ENCODE measurements around the gene FAM181B. TPM values are rescaled to one million over a fixed set of nuclear protein-coding genes. Genes with fewer than 3 reads are reported as not detected.

FAM181B gene
- not detected for total RNA-seq

- ChIA-PET POLR2A (interaction anchor here (0.6 to 1.1 kb wide), 2 partner anchors 14 to 416 kb away, joined by 3 read pairs; no protein-coding TSS in a partner anchor), CTCF (no interaction called here)
Observed at GRCh38 chr11:82733444-82734119, at the start of gene FAM181B. Gene FAM181B (minus strand): TSS chr11:82733864. CDS start chr11:82733729, 135 bp downstream.

GRCh38 chr11:82782825-82783374 lies 49.2 kb upstream of the FAM181B start:
- ChIA-PET CTCF (no interaction called here), POLR2A (no interaction called here)

- POLR2A ChIA-PET, result no interaction called here
- CTCF ChIA-PET, result no interaction called here
Observed at GRCh38 chr11:82778776-82779175, 45.1 kb upstream of the FAM181B start.

- ChIA-PET CTCF (no interaction called here), POLR2A (no interaction called here)
Observed at GRCh38 chr11:82776377-82776776, 42.7 kb upstream of the FAM181B start.

GRCh38 chr11:82775736-82776346 lies 42.2 kb upstream of the FAM181B start:
- ChIA-PET POLR2A (no interaction called here), CTCF (no interaction called here)

- ChIA-PET CTCF (no interaction called here), POLR2A (no interaction called here)
Observed at GRCh38 chr11:82775218-82775617, 41.6 kb upstream of the FAM181B start.

GRCh38 chr11:82771781-82772180 lies 38.1 kb upstream of the FAM181B start:
- ChIA-PET POLR2A (no interaction called here), CTCF (no interaction called here)

GRCh38 chr11:82767123-82767522 lies 33.5 kb upstream of the FAM181B start:
- CTCF ChIA-PET, result no interaction called here
- POLR2A ChIA-PET, result no interaction called here

GRCh38 chr11:82765466-82766034 lies 31.9 kb upstream of the FAM181B start:
- POLR2A ChIA-PET, result no interaction called here
- CTCF ChIA-PET, result no interaction called here

GRCh38 chr11:82763167-82763566 lies 29.5 kb upstream of the FAM181B start:
- CTCF ChIA-PET, result no interaction called here
- POLR2A ChIA-PET, result no interaction called here

GRCh38 chr11:82759649-82760048 lies 26.0 kb upstream of the FAM181B start:
- ChIA-PET CTCF (no interaction called here), POLR2A (no interaction called here)

- ChIA-PET CTCF (no interaction called here), POLR2A (no interaction called here)
Observed at GRCh38 chr11:82757660-82758357, 24.1 kb upstream of the FAM181B start.

- CTCF ChIA-PET, result no interaction called here
- POLR2A ChIA-PET, result no interaction called here
Observed at GRCh38 chr11:82756765-82757639, 23.3 kb upstream of the FAM181B start.

- ChIA-PET CTCF (no interaction called here), POLR2A (no interaction called here)
Observed at GRCh38 chr11:82754410-82754809, 20.7 kb upstream of the FAM181B start.

GRCh38 chr11:82753921-82754320 lies 20.3 kb upstream of the FAM181B start:
- CTCF ChIA-PET, result no interaction called here
- POLR2A ChIA-PET, result no interaction called here

GRCh38 chr11:82752801-82753200 lies 19.1 kb upstream of the FAM181B start:
- POLR2A ChIA-PET, result no interaction called here
- CTCF ChIA-PET, result no interaction called here

GRCh38 chr11:82750643-82751139 lies 17.0 kb upstream of the FAM181B start:
- CTCF ChIA-PET, result no interaction called here
- POLR2A ChIA-PET, result no interaction called here

GRCh38 chr11:82747471-82747870 lies 13.8 kb upstream of the FAM181B start:
- CTCF ChIA-PET, result no interaction called here

GRCh38 chr11:82738091-82738490 lies 4.4 kb upstream of the FAM181B start:
- POLR2A ChIA-PET, result no interaction called here

More at GRCh38 chr11:82747471-82747870, 13.8 kb upstream of the FAM181B start:
- POLR2A ChIA-PET, result no interaction called here

GRCh38 chr11:82734120-82734479 lies 436 bp upstream of the FAM181B start:
- CTCF ChIA-PET, result no interaction called here

More at GRCh38 chr11:82738091-82738490, 4.4 kb upstream of the FAM181B start:
- CTCF ChIA-PET, result no interaction called here

More at GRCh38 chr11:82734120-82734479, 436 bp upstream of the FAM181B start:
- POLR2A ChIA-PET, result interaction anchor here (1.1 kb wide), 1 partner anchor 14 kb away, joined by 3 read pairs; no protein-coding TSS in a partner anchor
